CD4-positive, alpha-beta T cell treated with Interferon alpha-2 for 1 hour (primary cell): ENCODE results near the gene ARSI.

ENCODE experiments used
- DNase-seq, 2 donors: peaks; one replicate each; pipeline ENCODE4 v3.0.0-alpha.2; 2020 to 2022

ARSI gene

GRCh38 chr5:150325426-150325825 is 22.7 kb upstream of the ARSI start:
- DNase-seq = no peak

DNA sequence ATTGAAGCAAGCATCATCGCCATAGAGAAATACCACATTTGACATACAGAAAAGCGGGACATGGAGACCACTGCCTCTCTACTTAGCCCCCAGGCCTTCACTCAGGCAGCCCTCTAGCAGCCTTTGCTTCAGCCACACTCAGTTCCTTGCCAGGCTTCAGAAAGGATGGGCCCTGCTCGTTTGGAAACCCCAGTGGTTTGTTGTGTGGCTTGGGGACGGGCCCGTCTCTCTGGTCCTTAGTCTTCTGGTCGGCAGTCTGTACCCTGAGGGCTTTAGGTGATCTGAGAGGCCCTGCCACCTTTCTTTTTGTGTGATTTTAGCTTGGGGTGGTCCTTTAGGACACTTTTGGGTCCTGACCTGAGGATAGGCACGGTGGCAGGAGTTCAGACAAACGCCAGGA is 21.1 kb upstream of the ARSI start:
- DNase-seq = no peak

DNA sequence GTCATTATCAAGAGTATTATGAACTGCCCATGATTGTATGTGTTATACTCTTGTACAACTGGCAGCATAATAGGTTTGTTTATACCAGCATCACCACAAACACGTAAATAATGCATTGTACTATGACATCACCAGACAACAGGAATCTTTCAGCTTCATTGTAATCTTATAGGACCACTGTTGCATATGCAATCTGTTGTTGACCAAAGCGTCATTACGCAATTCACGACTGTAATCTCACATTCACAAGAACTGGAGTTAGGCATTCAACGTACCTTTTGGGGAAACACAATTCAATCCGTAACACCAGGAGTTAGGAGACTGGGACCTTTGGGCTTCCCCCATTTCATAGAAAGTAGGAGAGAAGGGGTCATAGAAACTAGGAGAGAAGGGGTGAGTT is 20.4 kb upstream of the ARSI start:
- DNase-seq = no peak

DNA sequence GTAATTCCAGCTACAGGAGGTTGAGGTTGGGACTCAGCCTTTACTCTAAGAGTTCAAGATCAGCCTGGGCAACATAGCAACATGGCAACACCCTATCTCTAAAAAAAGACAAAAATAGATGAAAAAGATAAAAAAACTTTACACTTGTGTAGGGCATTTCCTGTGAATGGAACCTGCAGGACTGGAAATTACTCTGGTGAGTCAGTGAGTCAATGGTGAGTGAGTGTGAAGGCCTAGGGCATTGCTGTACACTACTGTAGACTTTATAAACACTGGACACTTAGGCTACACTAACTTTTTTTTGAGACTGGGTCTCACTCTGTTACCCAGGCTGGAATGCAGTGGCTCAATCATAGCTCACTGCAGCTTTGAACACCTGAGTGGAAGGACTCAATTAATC is 19.5 kb upstream of the ARSI start:
- no peak for DNase-seq

DNA sequence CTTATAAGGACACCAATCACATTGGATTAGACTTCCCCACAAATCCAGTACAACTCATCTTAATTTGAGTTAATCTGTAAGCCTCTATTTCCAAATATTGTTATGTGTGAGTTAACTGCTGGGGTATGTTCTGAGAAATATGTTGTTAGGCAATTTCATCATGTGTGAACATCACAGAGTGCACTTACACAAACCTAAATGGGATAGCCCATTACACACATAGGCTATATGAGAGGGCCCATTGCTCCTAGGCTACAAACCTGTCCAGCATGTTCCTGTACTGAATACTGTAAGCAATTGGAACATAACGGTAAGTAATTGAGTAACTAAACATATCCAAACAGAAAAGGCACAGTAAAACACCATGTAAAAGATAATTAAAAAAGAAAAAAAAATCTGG is 19.1 kb upstream of the ARSI start:
- DNase-seq = no peak

- no peak for DNase-seq
These were observed 18.5 kb upstream of the ARSI start for GRCh38 chr5:150321211-150321610.

DNA sequence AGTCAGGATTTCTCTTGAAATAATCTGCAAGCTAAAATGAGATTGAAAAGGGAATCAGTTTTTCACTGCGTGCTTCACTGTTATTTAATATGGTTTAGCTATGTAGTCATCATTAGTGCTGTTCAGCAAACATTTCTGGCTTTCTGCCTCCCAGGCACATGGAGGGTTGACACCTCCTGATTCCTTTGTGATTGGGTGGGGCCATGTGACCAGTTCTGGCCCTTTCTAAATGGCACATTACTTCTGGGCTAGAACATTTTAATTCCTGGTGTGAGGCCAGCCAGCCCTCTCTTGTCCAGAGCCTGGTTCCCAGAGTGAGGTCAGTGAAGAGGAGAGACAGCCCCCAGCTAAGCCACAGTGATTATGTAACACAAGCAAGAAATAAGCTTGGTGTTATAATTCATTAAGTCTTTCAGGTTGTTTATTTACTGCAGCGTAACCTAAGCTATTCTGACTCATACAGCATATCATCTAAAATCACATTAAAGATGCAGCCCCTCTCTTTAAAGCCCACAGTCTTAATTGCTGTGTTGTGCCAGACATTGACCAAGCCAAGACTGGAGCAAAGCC is 17.4 kb upstream of the ARSI start:
- no peak for DNase-seq

GRCh38 chr5:150319484-150319790 is 16.7 kb upstream of the ARSI start:
- no peak for DNase-seq

- DNase-seq = no peak
These were observed 16.1 kb upstream of the ARSI start for GRCh38 chr5:150318613-150319483.

- no peak for DNase-seq
These were observed 14.6 kb upstream of the ARSI start for GRCh38 chr5:150317048-150318003.

DNA sequence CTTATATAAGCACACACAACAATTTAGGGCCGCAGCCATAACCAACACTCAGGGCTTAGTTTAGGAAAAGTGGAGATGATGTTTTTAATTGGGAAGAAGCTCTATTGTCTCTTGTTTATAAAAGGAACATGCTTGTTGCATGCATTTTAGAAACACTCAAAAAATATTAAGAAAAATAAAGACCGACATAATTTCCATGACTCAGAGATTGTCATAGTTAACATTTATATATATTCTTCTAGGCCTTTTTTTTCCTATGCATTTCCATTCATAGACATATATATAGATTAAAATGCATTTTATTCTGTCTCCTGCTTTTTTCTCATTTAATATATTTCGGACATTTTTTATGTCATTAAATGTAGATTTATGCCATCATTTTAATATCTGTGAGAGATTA is 13.6 kb upstream of the ARSI start:
- DNase-seq = no peak

DNA sequence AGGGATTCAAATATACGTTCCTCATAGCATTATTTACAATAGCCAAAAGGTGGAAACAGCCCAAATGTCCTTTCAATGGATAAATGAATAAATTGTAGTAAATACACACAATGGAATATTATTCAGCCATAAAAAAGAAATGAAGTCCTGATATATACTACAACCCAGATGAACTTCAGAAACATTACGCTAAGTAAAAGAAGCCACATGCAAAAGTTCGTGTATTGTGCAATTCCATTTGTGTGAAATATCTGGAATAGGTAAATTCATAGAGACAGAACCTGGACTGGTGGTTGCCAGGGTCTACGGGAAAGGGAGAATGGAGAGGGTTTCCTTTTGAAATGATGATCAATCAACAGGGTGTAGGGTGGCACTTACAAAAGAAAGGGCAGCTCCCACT is 12.5 kb upstream of the ARSI start:
- DNase-seq = no peak

- DNase-seq = no peak
These were observed 11.4 kb upstream of the ARSI start for GRCh38 chr5:150313921-150314716.

- DNase-seq = no peak
These were observed 10.8 kb upstream of the ARSI start for GRCh38 chr5:150313501-150313900.

DNA sequence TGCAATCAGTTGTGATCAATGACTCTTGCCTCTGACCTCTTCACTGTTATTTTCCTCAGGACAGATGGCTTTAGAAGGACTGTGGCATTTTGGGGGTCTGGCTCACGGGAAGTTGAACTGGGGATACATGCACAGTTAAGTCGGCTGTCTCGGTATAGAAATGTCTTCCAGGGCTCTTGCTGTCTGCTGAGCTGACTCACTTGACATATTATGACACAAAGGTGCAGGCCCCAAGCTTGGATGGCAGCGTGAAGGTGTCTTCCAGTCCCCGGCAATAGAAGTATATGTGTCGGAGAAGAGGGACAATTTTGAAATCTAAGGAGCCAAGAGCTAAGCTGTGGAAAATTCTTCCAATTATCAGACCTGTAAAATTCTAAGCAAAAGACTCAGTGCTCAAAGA is 9.8 kb upstream of the ARSI start:
- DNase-seq = no peak

GRCh38 chr5:150311015-150311692 is 8.4 kb upstream of the ARSI start:
- no peak for DNase-seq

DNA sequence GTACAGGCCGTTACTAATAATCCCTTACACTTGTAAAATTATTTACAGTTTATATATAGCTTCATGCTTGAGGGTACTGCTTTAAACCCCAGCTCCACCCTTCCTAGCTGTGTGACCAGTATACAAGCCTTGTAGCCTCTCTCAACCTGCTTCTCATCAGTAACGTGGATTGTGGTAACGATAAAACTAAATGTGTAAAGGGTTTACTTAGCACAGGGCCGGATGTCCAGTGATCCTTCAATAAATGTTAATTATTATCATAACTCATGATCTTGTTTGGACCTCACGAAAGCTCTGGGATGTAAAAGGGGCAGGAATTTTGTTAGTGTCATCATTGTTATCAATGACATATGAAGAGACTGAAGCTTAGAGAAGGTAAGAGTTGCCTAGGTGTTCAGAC is 7.5 kb upstream of the ARSI start:
- no peak for DNase-seq

DNA sequence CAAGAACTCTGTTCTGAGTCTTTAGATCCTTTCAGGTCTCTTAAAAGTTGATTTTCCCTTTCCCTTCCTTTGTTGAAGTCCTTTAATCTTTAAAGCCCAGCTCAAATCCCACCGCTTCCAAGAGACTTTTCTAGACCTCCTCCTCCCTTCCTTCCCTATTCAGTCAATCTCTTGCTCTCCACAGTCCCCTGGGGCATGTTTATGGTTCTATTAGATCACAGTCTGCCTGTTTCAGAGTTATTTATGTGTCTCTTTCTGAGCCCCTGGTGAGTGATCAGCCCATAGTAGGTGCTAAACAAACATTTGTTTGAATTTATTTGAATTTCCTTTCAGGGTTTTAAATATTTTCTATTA is 7.2 kb upstream of the ARSI start:
- no peak for DNase-seq

DNA sequence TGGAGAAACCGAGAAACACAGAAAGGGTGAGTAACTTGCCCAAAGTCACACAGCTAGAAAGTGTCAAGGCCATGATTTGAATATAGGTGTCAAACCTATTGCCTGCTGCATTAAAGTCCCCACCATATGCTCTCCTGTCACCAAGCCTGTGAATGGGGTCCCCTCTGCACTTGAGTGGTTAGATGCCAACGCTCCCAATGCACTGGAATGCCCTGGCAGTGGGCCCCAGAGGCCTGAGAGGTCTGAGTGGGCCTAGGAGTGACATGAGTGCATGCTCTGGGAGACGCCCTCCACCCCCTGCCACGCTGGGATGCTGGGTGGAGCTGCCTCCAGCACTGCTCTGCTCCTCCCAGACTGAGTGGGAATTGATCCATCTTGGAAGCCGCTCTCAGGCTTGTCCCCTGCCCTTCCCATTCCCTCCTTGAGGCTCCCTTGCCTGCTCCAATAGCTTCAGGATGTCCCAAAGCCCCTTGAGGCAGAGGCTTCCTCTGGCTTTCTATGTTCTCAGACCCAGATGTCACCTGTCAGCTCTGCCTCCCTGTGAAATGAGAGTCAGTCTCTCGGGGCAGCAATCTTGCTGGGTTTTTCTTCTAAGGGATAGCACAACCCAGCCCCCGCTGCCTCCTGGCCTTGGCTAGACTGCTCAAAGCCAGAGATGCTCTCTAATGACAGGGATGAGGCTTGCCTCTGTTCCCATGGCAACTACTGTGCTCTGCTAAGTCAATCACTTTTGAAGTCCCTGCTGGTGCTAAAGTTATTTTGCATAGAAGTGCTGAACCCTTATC is 6.6 kb upstream of the ARSI start:
- no peak for DNase-seq

GRCh38 chr5:150307617-150308426 is 5.1 kb upstream of the ARSI start:
- no peak for DNase-seq

DNA sequence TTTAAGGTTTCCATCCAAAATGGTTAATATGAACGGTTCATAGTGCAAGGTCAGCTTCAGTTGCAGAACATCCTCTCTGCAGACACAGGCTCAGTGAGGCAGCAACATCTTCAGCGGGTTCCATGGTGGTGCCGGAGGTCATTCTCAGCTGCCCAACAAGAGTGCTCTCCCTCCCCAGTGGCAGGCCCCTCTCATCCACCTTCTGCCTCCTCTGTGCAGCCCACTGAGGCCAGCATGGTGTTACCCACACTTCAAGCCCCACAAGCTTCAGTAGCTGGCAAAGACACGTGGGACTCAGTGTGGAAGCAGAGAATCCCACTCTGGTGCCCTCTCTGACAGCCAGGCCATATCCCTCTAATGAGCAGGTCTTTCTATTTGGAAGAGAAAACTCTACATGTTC is 4.1 kb upstream of the ARSI start:
- no peak for DNase-seq
